Ramos (cell line): ENCODE results near the gene OSBPL5.

Source experiments
- in situ Hi-C: fragments of 300-500 bp; cut with MboI; formaldehyde crosslinking; loops from one replicate; pipeline ENCODE4 v1.14.3; 2022; ENCODE audit warnings: low sequenced_read_pairs; ENCODE audit not compliant: unreplicated experiment

The OSBPL5 gene

DNA sequence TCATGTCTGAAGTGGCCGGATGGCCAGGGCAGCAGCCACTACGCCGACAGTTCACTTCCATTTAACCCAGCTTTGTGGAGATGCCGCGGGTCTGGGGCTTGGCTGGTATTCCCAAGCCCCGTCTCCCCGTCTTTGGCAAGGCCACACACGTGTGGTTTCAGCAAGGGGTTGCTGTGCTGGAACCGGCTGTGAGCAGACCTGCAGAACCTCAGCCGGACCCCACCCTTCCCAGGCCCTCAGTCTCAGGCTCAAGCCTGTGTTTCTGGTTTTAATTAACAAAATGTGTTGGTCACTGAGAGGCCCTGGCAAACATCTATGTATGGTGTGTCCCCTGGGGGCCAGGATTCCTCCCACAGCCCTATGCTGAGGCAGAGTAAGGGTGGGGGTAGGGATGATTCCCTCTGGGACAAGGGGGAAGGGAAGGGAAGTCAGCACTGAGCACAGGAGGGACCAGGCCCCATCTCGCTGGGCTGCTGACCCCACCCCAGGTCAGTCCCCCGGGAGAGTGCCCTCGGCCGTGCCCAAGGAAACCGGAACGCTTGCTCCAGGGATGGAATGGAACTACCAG lies 9.3 kb downstream of the OSBPL5 start:
- in situ Hi-C loops: no loop called here

DNA sequence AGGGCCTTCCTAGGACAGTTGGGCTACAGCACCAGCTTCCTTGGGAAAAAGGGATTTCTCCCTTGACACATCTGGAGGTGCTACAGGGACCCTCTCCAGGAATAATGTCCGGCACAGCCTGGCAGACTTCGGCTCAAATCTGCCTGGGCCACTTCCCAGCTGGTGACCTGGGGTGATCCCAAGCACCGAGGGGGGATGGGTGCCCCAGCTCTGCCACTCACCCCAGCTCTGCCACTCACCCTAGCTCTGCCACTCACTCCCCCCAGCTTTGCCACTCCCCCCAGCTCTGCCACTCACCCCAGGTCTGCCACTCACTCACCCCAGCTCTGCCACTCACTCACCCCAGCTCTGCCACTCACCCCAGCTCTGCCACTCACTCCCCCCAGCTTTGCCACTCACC lies 9.9 kb downstream of the OSBPL5 start:
- in situ Hi-C loops: no loop called here

DNA sequence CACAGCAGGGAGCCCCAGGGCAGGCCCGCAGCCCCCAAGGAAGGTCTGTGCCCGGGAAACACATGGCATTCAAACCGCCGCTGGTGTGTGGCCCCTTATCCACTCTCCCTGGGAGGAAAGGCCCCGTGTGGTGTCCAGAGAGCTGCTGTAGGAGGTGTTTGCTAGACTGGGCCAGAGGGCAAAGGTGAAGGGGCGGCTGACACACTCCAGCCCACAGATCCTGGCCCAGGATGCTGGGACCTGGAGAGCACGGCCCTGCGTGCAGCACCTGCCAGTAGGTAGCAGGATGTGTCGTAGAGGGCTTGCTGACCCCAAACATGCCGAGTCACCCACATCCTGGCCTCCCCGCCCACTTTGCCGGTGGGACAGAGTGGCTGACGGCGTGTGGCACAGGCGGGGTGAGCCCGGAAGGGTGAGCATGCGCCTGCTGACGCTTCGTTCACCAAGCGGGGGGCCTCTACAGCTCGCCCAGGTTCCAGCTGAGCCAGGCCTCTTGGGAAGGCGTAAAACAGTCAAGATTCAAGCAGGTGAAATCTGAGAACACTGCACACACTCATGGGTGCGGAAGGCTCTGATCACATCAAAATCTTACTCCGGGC lies 11.0 kb downstream of the OSBPL5 start:
- in situ Hi-C loops: no loop called here

DNA sequence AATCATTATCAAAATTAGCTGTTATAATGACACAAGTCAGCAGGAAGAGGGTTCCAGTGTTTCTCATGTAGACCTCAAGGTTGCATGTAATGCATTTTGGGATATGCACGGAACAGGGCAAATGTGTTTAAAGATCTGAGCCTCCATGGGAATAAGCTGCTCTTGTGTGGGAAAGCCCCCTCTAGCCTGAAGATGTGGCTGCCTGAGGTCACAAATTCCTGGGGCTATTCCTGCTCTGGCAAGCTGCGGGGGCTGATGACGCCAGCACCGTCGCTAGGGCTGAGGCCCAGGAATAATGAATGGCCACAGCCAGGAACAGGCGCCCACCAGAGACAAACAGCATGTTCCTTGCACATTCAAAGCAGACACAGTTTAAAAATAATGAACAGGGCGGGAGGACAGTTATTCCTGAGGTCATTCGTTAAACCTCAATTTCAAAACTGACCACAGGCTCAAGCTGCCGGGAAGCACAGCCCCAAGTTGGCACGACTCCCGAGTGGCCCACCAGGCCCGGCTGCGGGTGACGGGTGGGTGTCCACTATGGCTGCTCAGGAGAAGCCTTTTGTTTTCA lies 11.7 kb downstream of the OSBPL5 start:
- in situ Hi-C loops: no loop called here

DNA sequence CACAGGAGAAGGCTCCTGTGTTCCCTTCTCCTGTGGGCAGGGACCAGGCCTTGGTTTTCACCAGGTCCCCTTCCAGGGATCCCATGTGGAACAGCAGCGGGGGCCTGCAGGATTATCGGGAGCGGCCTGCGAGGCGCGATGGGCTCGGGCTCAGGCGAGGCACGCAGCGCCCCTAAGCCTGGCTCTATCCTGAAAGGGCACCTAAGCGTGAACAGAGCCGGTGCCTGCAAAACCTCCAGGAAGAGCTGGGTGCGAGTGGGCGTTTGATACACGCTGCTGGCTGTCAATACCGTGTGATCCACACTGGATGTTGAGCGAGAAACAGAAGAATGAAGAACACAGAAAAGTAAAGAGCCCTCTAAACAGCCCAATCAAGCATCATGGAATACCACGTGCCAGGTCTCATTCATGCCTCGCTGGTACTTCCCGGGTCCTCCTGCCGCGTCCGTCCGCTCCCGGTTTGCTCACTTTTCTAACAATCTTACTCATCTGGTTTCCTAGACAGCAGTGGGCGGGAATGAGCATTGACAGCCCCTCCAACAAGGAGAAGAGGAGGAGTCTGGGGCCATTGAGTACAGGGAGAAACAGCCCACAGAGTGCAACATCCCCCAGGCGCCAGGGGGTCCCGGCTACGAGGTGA lies 12.5 kb downstream of the OSBPL5 start:
- in situ Hi-C loops: no loop called here

DNA sequence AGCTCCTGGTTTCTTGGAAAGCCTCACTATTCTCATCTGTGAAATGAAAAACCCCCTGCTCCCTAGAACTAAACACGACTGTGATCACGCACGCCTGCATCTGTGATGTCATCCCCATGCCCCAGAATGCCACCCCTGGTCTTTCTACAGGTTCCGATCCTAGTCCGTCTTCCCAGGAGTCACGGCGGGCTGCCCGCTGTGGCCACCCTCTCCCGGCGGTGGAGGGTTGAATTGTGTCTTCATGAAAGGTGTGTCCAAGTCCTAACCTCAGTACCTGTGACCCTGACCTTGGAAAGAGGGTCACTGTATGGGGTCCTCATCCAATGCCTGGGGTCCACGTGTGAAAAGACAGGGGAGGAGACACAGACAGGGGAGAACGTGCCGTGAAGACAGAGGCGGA lies 14.4 kb downstream of the OSBPL5 start:
- in situ Hi-C loops: no loop called here

DNA sequence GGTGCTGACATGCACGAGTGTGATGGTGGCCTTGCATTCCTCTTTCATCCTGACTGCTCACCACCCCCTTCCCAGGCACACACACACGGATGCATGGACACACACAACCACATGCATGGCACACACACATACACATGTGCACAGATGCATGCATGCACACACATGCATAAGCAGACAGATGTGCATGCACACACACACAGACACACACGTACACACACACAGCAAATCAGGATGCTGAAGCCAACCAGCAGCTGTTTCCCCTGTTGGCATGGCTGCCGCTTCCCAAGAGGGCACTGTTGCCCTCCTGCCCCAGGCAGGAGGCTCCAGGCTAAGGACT lies 15.3 kb downstream of the OSBPL5 start:
- in situ Hi-C loops: no loop called here

DNA sequence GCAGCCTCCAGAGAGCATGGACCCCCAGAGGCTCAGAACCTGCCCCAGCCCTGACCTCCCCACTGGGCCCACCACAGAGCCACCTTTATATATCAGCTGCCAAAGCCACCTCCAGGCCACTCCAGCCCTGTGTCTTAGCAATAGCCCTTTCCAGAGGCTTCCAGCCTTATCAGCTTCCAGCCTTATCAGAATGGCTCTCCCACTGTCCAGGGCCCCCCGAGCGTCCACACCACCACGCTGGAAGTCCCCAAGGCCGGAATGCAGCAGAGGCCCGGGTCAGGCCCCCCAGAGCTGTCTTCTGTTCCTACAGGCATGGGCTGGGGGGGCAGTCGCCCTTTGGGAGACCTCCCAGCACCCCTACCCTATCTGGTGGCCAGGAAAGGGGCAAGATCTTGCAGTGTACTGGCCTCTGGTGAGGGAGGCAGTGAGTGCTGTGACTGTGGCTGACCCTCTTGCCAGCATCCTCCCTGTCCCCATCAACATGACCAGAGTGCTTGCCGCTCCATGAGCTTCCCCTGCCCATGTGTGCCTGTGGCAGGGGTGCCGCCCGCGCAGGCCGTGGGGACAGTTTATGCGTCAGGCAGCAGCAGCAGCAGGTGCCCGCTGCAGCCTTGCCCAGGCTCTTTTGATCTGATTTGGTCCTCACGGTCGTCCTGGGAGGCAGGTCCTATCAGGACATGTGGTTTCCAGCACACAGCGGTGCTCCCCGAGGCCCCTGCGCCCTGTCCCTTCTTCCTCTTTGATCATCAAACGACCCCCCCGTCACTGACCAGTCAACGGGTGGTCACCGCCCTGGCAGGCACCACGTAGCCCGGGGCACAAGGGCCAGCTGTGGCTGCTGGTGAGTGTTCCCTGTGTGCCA lies 15.9 kb downstream of the OSBPL5 start:
- in situ Hi-C loops: no loop called here

DNA sequence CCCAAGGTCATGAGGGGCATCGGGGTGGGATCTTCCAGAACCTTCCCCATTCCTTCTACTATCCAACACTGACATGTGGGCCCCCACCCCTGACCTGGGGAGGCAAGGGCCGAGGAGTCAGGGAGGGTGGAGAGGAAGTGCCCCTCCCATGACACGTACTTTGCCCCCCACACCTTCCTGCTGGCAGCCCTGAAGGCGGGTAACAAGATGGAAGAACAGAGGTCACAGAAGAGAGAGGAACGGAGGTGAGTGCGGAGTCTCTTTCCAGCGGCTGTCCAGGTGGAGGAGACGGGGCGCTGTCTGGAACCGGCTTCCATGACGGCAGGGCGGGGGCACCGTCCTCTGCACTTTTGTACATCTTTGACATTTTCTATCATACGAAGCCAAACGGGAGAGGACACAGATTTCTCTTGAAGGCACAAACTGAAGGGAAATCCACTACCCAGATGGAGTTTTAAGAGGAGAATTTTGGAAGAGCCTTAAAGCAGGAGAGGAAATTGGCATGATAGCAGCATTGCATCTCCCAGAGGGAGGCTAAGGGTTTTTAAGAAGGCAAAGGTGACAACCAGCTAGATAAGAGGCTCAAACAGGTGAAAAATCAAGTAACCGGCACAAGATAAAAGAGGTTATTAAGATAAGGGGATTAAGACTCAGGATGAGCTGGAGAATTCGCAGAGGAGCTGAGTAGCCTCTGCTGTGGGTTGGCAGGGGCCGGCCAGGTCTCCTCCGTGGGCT lies 16.7 kb downstream of the OSBPL5 start:
- in situ Hi-C loops: no loop called here

DNA sequence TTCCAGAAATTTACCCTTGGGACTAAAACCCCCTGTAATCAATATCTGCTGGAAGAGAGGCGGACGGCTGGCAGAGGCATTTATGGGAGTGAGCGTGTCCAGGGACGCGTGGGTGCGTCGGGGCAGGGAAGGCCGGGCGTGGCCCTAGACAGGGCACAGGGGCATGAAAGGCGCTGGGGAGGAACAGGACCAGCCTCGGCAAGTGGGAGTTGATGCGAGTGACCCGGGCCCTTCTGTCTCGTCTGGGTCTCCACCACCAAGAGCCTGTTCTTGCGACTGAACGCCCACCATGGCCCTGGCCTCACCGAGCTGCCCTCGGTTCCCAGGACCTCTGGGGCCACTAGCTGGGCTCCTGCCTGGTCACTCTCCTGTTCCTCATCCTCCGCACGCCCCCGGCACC lies 17.5 kb downstream of the OSBPL5 start:
- in situ Hi-C loops: no loop called here

DNA sequence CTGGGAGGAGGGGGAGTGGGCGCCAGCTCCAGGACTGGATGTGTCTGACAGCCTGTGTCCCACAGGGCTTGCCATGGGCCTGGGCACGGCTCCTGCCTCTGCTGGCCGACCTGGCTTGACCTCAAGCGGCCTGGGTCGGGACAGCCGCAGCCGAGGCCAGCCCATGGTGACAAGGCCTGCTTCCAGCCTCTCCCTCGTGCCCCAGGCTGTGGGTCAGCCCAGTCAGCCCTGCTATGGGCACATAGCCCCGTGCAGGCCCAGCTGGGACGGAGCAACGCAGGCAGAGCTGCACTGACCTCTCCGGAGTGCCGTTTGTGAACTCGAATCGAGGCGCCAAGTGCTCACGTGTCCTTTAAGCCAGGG lies 17.9 kb downstream of the OSBPL5 start:
- in situ Hi-C loops: no loop called here

DNA sequence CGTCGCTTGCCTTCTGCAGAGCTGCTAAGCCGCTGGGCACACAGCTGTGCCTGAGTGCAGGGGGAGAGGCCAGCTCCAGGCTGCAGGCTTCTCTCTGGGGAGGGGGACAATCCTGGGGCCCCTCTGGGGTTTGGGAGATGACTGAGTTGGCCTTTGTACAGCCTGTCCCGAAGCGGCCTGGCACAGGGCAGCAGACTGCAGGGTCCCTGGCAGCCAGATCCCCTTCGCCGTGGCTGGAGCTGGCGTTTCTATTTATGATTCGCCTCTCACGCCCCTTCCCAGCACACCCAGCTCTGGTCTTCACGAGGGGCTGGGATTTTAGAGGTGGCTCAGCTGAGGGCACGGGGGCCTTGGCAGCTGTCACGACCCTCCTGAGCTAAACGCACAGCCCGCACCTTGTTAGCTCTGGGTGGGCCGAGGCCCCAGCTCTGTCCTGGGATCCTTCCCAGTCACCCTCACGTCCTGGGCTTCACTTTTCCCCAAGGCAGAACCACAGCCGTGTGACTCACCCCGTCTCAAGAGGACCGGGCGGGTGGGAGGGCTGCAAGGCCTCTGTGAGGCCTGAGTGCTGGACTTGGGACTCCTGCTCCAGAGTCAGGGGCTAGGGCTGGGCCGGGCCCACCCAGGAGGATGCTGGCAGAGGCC lies 18.4 kb downstream of the OSBPL5 start:
- in situ Hi-C loops: no loop called here

DNA sequence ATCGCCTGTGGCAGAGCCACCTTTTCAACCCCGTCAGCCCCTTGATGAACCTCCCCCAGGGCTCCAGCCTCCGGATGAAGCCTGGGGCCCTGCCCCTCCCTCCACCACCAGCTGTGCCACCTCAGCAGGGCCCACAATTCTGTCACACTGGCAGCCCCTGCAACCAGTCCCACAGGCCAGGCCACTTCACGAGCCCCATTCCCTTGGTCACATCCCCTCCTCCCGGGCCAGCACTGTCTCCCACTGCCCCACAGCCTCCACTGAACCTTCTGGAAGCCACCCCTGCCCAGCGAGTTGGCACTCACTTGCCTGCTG lies 19.9 kb downstream of the OSBPL5 start:
- in situ Hi-C loops: no loop called here

DNA sequence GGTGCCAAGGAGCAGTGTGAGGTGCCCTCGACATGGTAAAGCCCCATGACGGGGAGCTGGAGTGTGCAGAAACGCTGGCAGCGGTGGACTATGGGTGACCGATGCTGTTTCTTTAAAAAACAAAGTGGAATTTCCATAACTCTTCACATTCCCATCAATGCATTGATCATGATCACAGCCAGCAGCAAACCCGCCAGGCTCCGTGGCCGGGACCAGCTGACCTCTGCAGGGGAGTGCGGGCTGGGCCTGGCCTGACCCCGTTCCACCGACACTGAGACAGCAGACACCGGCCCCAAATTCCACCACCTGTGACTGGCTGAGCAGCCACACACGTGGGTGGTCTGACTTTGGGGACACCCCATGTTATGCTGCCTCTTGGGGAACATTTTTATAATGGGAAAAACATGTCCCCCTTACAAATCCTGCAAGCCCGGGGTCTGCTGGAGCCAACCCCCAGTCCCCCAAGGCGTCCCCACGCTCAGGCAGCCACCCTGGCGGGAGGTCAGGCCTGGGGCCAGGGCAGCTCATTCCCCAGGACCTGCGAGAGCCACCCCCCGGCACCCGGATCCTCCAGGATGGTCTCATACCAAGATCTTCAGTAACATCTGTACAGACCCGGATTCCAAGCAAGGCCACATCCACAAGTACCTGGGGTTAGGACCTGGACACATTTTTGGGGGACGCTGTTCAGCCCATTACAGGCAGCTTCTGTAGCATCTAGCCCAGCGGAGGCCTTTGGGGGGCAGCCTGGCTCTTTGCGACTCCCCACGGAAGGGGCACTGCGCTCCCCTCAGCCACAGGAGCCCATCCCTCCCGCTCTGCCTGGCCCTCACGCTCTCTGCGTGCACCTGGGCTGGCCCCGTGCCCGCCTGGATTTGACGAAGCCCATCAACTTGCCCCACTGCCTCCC lies 20.6 kb downstream of the OSBPL5 start:
- in situ Hi-C loops: no loop called here

DNA sequence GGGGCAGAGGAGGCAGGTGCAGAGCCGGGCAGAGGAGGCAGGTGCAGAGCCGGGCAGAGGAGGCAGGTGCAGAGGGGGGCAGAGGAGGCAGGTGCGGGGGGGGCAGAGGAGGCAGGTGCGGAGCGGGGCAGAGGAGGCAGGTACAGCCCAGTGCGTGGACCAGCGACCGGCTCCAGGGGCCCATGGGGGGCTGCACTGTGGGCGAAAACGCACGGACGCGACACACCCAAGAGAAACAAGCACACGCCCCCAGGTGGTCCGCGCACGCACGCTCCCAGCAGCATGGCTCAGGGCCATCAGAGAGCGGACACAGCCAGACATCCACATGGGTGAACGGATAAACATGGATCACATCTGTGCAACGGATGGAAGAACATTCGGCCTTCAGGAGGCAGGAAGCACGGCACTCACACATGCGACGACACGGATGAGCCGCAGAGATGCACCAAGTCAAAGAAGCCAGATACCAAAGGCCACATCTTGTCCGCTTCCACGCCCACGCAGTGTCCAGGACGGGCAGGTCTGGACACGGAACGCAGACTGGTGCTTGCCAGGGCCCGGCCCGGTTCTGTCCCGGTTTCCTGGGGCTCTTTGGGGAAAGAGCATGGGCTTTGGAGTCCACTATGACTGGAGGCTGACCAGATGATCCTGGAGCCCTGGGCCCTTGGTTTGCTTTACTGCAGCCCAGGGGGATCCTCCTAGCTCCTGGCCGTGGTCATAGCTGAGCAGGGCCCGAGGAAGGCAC lies 21.8 kb downstream of the OSBPL5 start:
- in situ Hi-C loops: no loop called here

DNA sequence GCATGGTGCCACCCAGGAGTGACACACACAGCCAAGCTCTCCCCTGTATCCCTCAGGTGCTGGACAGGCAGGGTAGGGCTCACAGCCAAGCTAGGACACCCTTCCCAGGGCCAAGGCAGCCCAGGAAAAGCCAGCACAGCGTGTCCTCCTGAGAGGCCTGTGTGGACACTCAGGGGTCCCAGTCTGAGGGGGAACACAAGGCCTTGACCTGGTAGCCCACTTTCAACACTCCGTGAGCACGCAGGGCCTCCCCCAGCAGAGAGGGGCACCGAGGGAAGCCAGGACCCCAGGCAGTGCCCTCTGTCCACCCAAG lies 24.9 kb downstream of the OSBPL5 start:
- in situ Hi-C loops: no loop called here

DNA sequence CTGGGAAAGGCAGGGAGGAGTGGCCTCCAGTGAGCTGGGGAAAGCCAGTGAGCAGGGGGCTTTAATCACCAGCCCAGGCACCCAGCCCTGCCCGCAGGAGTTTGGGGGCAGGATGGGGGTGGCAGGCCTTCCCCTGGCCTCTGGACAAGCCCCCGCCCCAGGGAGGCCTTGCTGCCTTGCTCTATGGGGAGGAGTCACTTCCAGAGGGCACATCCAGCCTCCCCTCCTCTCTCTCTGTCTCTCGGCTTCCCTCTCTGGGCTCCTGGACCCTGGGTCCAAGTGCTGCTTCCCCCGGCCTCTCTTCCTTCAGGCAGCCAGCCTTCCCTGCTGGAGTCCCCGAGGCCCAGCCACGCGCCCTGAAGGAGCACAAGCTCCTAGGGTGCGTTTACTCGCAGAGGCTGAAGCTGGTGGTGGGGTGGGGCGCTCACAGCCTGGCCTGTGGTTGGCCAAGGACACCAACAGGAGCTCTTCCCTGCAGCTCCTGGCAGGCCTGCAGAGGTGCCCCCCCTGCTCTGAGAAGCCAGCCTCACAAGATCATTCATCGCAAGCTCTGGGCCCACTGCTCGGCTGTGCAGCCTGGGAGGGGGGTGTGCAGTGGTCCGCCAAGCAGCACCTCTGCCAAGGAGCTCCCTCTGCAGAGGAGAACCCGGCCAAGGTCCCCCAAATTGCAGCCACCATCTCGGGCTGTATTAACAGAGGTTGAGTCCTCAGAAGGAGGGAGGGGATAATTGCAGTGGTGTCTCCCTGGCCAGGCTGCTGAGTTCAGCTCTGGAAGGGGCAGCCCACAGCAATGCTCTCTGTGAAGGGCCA lies 25.4 kb downstream of the OSBPL5 start:
- in situ Hi-C loops: no loop called here

DNA sequence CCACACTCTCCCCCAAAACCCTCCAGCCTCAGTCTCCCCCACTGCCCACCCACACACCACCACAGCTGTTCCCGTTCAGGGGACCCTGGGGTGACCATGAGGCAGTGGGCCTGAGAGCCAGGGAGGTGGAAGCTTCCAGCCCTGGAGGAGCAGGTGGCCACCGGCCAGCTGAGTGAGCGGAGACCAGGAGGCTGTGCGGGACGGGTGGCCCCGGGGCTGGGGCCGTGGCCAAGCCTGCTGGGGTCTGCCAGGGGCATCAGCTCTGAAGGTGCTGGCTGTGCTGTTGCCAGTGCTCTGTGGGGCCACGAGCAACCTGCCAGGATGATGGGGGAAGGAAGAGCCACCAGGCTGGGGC lies 26.0 kb downstream of the OSBPL5 start:
- in situ Hi-C loops: no loop called here
